ENCODE data around the gene TRAPPC8.
"Not testable (repeated sequence)": the region's sequence is repeated elsewhere in the genome, so short reads cannot be mapped to it uniquely, and the experiment has no call there.

Gene TRAPPC8, protein sequence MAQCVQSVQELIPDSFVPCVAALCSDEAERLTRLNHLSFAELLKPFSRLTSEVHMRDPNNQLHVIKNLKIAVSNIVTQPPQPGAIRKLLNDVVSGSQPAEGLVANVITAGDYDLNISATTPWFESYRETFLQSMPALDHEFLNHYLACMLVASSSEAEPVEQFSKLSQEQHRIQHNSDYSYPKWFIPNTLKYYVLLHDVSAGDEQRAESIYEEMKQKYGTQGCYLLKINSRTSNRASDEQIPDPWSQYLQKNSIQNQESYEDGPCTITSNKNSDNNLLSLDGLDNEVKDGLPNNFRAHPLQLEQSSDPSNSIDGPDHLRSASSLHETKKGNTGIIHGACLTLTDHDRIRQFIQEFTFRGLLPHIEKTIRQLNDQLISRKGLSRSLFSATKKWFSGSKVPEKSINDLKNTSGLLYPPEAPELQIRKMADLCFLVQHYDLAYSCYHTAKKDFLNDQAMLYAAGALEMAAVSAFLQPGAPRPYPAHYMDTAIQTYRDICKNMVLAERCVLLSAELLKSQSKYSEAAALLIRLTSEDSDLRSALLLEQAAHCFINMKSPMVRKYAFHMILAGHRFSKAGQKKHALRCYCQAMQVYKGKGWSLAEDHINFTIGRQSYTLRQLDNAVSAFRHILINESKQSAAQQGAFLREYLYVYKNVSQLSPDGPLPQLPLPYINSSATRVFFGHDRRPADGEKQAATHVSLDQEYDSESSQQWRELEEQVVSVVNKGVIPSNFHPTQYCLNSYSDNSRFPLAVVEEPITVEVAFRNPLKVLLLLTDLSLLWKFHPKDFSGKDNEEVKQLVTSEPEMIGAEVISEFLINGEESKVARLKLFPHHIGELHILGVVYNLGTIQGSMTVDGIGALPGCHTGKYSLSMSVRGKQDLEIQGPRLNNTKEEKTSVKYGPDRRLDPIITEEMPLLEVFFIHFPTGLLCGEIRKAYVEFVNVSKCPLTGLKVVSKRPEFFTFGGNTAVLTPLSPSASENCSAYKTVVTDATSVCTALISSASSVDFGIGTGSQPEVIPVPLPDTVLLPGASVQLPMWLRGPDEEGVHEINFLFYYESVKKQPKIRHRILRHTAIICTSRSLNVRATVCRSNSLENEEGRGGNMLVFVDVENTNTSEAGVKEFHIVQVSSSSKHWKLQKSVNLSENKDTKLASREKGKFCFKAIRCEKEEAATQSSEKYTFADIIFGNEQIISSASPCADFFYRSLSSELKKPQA (N-terminal part only)

DNA sequence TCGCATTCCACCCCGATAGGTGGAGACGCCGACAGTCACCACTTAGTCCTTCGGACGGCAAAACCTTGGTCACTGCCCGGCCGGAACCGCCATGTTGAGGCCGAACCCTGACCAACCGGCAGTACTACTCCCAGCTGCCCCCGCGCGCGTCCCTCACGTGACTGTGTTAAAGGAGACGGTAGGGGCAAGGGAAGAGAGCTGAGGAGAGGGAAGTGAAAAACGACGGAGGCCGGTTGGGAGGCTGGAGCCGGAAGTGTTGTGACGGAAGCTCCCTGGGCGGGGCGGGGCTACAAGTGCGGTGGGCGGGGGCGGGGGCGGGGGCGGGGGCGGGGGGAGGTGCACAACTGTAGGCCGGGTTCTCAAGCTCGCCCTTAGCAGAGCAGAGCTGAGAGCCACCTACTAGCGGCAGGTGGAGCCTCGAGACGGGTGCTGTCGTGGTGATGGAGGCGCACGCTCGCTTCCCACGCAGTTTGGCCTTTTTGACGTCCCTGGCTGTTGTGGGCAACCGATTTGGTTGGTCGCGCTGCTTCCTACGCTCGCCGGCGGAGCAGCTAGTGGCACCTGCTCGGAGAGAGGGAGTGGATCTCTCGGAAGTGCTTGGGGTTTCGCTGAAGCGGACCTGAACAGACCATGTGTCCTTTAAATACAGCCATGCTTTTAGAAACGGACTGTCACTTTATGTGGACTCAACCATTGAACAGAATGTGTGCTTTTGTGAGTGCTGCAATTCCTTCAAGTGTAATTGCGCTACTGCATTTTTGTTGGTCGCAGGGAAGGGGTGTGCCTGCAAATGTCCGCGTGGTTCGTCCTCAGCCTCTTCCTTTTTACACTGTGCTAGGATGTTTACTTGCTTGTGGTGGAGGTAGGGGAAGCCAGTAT is at the start of gene TRAPPC8:
Gene TRAPPC8, minus strand, starts transcription at position 130 of the 879 bp plus-strand sequence. CDS start 364 bp downstream, outside the sequence.
- DNase-seq: peak; percentile 78 to 90 (median 80)

DNA sequence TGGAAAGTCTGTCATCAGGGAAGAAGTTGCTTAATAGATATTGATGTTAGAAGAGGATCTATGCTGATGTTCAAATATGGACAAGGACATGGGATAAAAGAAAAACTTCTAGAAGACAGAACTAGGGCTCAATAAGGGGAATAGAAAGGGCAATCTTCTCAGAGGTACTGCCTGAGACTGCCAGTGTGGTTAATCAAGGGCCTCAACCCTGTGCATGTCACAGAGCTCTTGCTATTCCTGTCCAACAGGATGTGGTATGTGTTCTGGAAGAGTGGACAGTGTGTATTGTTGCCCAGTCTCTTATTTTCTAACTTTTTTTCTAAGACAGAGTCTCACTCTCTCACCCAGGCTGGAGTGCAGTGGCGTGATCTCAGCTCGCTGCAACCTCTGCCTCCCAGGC is 47.9 kb upstream of the TRAPPC8 start:
- no peak for DNase-seq

DNA sequence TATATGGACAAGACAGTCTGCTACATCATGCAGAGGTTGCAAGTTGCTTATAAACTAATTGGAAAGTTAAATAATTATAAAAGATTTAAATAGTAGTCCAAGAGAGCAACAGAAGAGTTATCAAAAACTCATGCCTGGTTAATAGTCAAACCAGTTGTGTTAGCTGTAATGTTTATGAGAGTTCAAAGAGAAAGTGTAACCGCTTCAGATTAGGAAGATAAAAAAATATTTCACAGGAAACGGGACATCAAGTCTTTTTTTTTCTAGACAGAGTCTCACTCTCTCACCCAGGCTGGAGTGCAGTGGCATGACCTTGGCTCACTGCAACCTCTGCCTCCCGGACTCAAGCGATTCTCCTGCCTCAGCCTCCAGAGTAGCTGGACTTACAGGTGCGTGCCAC is 41.0 kb upstream of the TRAPPC8 start:
- DNase-seq: no peak

DNA sequence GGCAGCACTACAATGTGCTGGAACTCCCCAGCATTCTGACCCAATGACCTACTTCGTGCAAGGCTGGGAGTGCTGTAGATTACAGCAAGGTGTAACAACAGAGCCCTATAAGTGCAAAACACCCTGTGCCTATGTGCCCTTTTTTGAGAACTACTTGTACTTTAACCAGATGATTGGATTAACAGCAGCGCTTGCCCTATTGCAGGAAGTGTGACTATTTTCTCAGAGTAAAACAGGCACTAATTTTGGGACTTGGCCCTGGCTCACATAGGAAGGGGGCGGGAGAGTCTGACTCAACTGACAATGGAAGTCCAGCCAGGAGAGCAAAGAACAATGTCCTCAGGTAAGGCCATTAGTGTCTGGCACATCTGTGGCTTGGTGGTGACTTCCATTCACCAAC is 40.1 kb upstream of the TRAPPC8 start:
- DNase-seq: no peak

DNA sequence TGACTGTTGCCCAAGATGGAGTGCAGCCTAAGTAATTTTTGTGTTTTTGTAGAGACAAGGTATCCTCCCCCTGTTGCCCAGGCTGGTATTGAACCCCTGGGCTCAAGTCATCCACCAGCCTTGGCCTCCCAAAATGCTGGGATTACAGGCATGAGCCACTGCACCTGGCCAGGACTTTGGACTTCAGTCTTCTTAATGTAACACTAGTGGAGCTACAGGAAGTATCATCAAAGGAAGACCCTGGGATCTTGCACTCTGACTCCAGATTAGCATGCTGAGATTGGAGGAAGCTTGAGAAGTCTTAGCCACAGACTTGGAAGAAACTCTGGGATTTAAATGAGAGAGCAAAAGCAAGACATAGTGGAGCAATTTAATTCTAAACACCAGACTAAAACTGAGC is 37.9 kb upstream of the TRAPPC8 start:
- DNase-seq: no peak

DNA sequence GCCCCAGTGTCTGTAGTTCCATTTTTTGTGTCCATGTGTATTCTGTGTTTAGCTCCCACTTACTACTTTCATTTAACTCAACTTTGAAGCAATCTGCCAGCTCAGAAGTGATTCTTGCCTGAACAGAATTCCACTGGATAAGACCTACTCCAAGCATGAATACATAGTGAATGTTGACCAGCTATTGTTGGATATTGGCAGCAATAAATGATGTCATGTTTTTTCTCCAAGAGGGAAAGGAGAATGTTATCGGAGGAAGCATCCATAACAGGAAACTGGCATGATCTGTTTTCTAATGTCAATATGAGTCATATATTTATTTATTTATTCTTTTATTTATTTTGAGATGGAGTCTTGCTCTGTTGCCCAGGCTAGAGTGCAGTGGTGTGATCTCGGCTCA is 36.8 kb upstream of the TRAPPC8 start:
- no peak for DNase-seq

DNA sequence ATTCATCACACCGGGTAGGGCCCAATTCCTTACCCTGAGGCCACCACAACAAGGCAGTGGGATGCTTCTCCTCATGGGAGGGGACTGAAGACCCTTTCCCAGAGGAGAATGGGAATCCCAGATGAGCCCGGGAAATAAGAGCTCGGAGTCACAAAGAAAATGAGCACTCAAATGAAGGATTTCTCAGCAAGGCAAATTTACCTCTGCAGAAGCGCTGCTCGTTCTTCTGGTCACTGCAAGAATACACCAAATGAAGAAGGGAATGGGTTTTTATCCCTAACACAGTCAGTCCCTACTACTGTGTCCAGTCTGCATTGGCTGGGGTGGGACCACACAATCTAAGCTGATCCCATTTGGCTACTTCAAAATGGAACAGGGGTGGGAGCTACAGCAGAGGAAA is 35.7 kb upstream of the TRAPPC8 start:
- no peak for DNase-seq

DNA sequence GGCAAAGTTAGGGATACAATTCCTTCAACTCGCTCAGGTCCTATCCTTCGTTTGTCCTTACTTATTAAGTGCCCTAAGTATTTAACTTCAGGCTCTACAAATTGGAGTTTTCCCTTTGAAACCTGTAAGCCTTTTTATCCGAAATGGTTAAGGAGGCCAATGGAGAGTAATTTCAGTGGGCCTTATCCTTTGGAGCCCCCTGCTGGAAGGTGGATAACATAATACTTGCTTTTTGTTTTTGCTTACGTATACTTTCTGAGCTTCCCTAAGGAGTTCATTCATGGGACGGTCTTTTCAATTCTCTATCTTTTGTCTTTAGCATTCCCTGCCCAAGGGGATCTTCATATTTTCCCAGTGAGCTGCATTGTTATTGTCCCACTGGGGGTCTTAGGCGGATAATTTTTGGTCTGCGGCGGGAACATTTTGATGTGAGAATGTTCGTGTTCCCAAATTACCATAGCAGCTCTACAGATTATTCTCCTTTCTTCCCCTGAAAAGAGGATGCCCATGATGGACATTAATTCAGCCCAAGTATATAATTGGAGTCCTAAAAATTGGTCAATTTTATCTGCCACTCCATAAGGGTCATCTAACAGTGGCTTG is 34.4 kb upstream of the TRAPPC8 start:
- peak in 1 of 4 experiments; percentile 2 for DNase-seq

DNA sequence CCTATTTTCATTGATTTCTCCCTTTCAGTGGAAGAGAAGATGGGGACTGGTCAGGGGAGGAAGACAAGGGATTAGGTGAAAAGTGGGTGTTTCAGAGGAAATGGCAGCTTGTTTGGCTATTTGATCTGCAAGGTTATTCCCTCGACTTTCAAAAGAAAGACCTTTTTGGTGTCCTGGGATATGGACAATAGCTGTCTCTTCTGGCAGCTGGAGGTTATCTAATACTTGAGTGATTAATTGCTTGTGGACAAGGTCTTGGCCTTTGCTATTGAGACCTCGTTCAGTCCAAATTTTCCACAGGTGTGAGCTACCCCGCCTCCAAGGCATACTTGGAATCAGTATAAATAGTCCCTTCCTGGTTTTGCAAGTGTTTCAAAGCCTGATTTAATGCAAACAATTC is 33.3 kb upstream of the TRAPPC8 start:
- DNase-seq: no peak

DNA sequence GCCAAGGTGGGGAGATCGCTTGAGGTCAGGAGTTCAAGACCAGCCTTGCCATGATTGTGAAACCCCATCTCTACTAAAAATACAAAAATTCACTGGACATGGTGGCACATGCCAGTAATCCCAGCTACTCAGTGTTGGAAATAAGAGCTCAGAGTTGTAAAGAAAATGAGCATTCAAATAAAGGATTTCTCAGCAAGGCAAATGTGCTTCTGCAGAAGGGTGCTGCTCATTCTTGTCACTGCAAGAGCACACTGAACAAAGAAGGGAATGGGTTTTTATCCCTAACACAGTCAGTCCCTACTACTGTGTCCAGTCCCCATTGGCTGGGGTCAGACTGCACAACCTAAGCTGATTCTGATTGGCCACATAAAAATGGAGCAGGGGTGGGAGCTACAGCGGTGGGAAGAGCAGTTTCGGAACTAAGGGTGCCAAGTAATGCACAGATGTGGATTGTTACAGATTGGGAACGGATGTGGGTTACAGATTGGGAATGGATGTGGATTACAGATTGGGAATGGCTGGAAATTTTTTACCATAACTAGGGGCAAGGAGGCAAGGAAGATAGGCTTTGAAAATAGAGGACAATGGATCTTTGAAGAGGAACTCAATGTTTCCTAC is 31.1 kb upstream of the TRAPPC8 start:
- DNase-seq: no peak

DNA sequence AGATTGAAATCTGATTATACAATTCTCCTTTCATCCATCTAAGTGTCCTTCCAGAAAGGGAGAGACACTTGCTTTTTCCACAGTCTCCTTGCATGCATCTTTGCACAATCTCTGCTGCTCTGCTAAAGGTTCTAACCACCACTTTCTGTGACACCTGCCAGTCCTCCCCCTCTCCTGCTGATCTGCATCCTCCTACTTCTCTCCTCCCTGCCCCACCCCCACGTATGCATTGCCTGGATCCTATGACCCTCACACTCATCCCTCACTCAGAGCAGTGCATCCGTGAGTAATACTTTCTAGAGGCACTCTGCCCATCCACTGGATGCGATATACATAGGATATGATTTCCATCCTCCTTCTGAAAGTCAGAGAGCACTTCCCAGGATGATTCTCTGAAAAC is 27.7 kb upstream of the TRAPPC8 start:
- DNase-seq: no peak

DNA sequence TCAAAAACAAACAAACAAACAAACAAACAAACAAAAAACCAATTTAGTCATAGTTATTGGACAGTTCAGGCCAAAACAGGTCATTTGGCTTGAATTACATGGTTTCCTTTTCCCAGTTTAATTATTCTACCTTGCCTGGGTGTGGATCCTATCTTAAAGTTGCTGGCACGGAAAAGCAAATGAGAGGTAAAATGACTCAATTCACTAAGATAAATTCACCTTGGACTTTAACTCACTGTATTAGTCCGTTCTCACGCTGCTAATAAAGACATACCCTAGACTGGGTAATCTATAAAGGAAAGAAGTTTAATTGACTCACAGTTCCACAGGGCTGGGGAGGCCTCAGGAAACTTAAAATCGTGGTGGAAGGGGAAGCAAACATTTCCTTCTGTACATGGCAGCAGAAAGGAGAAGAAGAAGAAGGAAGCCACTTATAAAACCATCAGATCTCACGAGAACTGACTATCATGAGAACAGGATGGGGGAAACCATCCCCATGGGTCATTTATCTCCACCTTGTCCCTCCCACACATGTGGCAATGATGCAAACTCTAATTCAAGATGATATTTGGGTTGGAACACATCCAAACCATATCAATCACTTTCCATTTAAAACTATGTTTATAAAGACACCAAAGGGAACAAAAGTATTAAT is 22.5 kb upstream of the TRAPPC8 start:
- no peak for DNase-seq

DNA sequence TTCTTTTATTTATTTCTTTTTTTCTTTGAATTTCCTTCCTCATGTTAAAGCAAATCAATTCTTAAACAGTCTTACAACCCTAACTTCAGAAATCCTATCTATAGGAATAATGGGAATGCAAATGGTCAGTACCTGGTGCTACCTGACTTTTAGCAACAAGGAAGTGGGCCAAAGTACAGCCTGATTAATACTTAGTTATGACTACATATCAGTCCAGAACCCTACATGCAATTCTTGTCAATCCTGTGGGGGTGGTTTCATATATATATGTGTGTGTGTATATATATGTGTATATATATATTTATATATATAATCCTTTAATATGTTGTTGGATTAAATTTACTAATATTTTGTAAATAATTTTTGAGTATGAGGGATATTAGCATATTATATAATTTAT is 14.8 kb upstream of the TRAPPC8 start:
- DNase-seq: no peak

DNA sequence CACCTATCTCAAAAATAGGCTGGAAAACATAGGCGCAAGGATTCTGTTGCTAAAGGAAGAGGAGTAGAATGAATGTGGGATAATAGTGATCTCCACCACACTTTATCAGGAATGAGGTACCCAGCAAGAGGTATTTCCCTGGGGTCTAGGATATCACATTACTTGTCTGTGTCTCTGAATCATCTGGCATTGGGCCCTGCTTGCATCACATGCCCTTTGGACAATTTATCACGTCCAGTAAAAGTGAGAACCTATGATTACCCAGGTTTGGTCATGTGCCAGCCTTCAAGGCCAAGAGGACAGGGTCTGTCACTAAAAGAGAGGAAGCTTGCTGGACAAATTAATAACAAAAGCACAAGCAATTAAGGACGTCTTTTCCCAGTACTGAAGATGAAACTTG is 11.4 kb upstream of the TRAPPC8 start:
- no peak for DNase-seq

DNA sequence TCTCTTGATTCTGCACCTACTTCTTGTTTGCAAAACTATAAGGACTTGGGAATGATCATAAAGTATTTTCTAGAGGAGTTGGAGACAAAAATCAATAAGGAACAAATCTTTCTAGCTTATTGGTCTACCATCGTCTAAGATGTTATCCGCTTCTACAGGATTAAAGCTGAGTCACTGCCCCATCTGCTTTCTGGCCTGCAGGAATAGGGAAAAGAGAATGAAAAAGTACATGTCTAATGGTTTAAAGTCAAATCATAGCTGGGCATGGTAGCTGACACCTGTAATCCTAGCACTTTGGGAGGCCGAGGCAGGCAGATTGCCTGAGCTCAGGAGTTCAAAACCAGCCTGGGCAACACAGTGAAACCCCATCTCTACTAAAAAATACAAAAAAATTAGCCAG is 10.8 kb upstream of the TRAPPC8 start:
- DNase-seq: not testable (repeated sequence)

DNA sequence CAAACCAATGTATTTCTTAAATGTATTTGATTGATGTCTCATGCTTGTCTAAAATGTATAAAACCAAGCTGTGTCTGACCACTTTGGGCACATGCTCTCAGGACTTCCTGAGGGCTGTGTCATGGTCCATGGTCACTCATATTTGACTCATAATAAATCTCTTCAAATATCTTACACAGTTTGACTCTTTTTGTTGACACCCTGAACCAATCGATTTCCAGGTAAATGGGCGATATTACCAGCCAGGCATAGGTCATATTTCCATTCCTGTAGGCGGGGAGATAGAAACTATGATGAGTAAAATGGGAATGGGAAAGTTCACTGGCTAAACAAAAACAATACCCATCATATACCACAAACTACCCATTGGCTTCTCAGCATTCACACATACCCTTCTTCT is 9.3 kb upstream of the TRAPPC8 start:
- DNase-seq: no peak

DNA sequence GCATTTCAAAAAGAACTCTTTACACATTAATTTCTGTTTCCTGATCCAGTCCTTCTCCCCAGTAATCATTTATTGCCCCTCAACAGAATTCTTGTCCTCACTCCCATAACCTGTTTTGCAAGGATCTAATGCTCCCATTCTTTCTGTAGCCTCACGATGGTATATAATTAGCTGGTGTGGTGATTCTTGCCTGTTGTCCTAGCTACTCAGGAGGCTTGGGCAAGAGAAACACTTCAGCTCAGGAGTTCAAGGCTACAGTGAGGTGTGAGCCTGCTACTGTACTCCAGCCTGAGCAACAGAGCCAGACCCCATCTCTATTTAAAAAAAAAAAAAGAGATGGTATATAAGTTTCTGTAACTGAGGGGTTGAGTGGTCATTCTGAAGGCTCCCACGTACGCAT is 7.7 kb upstream of the TRAPPC8 start:
- DNase-seq: no peak

DNA sequence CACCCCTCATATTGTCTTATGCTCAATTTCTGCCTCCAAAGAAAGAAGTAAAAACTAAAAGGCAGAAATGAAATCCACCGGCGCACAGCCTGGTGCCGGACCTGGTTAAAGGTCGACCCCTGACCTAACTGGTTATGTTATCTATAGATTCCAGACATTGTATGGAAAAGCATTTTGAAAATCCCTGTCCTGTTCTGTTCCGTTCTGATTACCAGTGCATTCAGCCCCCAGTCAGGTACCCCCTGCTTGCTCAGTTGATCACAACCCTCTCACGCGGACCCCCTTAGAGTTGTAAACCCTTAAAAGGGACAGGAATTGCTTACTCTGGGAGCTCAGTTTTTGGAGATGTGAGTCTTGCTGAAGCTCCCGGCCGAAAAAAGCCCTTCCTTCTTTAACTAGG is 5.4 kb upstream of the TRAPPC8 start:
- DNase-seq: not testable (repeated sequence)

DNA sequence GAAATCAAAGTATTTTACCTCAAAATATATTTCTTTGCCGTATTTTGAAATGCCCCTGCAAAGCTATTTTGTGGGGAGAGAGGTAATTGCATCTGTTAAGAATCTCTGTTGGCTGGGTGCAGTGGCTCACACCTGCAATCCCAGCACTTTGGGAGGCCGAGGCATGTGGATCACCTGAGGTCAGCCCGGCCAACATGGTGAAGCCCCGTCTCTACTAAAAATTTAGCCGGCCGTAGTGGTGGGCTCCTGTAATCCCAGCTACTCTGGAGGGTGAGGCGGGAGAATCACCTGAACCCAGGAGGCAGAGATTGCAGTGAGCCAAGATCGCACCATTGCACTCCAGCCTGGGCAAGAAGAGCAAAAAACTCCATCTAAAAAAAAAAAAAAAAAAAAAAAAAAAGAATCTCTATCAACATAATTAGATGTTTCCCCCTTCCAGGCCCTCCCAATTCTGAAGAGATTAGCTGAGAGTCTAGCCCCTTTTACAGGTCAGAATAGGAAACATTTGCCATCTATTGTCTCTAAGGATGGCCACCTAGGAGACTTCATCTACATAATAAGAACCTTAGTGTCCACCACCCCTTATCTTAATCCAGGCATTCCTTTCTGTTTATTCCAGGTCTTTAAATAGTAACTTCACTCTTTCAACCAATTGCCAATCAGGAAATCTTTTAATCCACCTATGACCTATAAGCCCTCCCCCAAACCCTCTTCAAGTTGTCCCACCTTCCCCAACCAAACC is 3.5 kb upstream of the TRAPPC8 start:
- DNase-seq: no peak

Data from activated CD4-positive, CD25-positive, alpha-beta regulatory T cell (primary cell).